ENCODE data around the gene BACE2.

GRCh38 chr21:41176846-41177245 lies 8.9 kb downstream of the BACE2 start:
- no peak for TF ChIP-seq RFX5 (IDR thresholded peaks at IDR 0.05)
- TF ChIP-seq POLR2AphosphoS2 (conservative IDR thresholded peaks at IDR 0.05; ENCODE audit: low read length): no peak
- no peak for TF ChIP-seq POLR2A (IDR thresholded peaks at IDR 0.05; ENCODE audit: low read length)
- TF ChIP-seq CHD4 (IDR thresholded peaks at IDR 0.05; ENCODE audit: borderline replicate concordance): no peak
- no peak for TF ChIP-seq CTCF (IDR thresholded peaks at IDR 0.05)
